B cell (primary cell): ENCODE results near the gene TTC32. TPM values are rescaled to one million over a fixed set of nuclear protein-coding genes. Genes with fewer than 3 reads are reported as not detected.

Experiments used
- ATAC-seq: fragments of 200-7000 bp; cut with Tn5 transposase; one replicate; pipeline ENCODE4 v1.10.0; 2021; ENCODE audit warnings: low read depth, mild to moderate bottlenecking, moderate number of reproducible peaks, moderate library complexity
- CTCF ChIA-PET: fragments of 350-600 bp; sonication (Branson Sonifier 250); formaldehyde crosslinking; loops from one replicate; lab custom pipeline; 2021; ENCODE audit warnings: antibody characterized with exemption, inconsistent platforms; lab: Charles Lee
- POLR2A ChIA-PET: fragments of 350-600 bp; sonication (Branson Sonifier 250); formaldehyde crosslinking; loops from one replicate; lab custom pipeline; 2021; ENCODE audit warnings: antibody characterized with exemption; lab: Charles Lee
- DNase-seq: peaks from one replicate; pipeline ENCODE4 v3.0.0; 2013
- H2AFZ ChIP-seq: 2 replicates; pipeline ENCODE4 v1.6.1; 2012; ENCODE audit warnings: mild to moderate bottlenecking, low read depth, low read length; ENCODE audit not compliant: insufficient read depth, poor library complexity, severe bottlenecking
- H3K27ac ChIP-seq, 2 donors: 1 replicate in 1 of 2; 2 replicates in 1 of 2; pipeline ENCODE4 v1.5.1; 2012 to 2013; ENCODE audit warnings: low read length in 2 of 2, mild to moderate bottlenecking in 2 of 2, moderate library complexity in 1 of 2
- H3K27me3 ChIP-seq, 4 experiments: fragments of 200-600 bp in 1 of 4; sonication (generic) in 1 of 4; replicated peaks in 1 of 4; 1 replicate in 2 of 4; 2 replicates in 2 of 4; pipeline versions ENCODE4 v1.6.1 to v1.7.0; 2013 to 2016; ENCODE audit warnings: low read length in 3 of 4, mild to moderate bottlenecking in 2 of 4, mixed read lengths in 1 of 4, moderate library complexity in 1 of 4; ENCODE audit not compliant: insufficient read depth in 4 of 4, control insufficient read depth in 3 of 4; ENCODE audit errors: control extremely low read depth in 1 of 4
- H3K36me3 ChIP-seq, 2 experiments: replicated peaks in 1 of 2; 1 replicate in 1 of 2; 2 replicates in 1 of 2; pipeline versions ENCODE4 v1.6.1 to v1.7.1; 2013; ENCODE audit warnings: low read length in 1 of 2; ENCODE audit not compliant: insufficient read depth in 2 of 2, control insufficient read depth in 1 of 2; ENCODE audit errors: control extremely low read depth in 1 of 2, extremely low read depth in 1 of 2
- H3K4me1 ChIP-seq, 2 donors: fragments of 200-600 bp in 1 of 2; sonication (generic) in 1 of 2; 1 replicate in 1 of 2; 2 replicates in 1 of 2; pipeline versions ENCODE4 v1.5.1 to v1.6.1; 2013 to 2017; ENCODE audit warnings: low read length in 2 of 2; ENCODE audit not compliant: control insufficient read depth in 2 of 2, insufficient read depth in 2 of 2
- H3K4me2 ChIP-seq: replicated peaks from 2 replicates; pipeline ENCODE3; 2012; ENCODE audit warnings: mild to moderate bottlenecking, low read depth, low read length; ENCODE audit not compliant: poor library complexity, severe bottlenecking
- H3K4me3 ChIP-seq, 5 experiments: fragments of 200-600 bp in 1 of 5; sonication (generic) in 1 of 5; 1 replicate in 3 of 5; 2 replicates in 2 of 5; pipeline versions ENCODE4 v1.5.1 to v1.7.0; 2011 to 2016; ENCODE audit warnings: low read length in 4 of 5, mild to moderate bottlenecking in 4 of 5, low read depth in 2 of 5, control low read depth in 1 of 5, moderate library complexity in 1 of 5; ENCODE audit not compliant: insufficient read depth in 1 of 5; ENCODE audit errors: control extremely low read depth in 1 of 5, extremely low read depth in 1 of 5
- H3K79me2 ChIP-seq: fragments of 200-600 bp; sonication (generic); one replicate; pipeline ENCODE4 v1.6.0; 2016; ENCODE audit warnings: low read length; ENCODE audit not compliant: control insufficient read depth, insufficient read depth
- H3K9ac ChIP-seq: fragments of 200-600 bp; sonication (generic); 2 replicates; pipeline ENCODE4 v1.6.1; 2017; ENCODE audit warnings: mild to moderate bottlenecking, low read length, moderate library complexity
- H3K9me3 ChIP-seq, 3 donors: one replicate each; pipeline versions ENCODE4 v1.6.1 to v1.7.1; 2013; ENCODE audit warnings: low read length in 2 of 3; ENCODE audit not compliant: control insufficient read depth in 2 of 3, insufficient read depth in 1 of 3; ENCODE audit errors: control extremely low read depth in 1 of 3
- H4K20me1 ChIP-seq: 2 replicates; pipeline ENCODE4 v1.6.0; 2012; ENCODE audit warnings: mild to moderate bottlenecking, low read length; ENCODE audit not compliant: insufficient read depth, control insufficient read depth, poor library complexity, severe bottlenecking
- H3K27ac Mint-ChIP-seq: one replicate; pipeline ENCODE4 v1.8.0; 2021; ENCODE audit warnings: mixed read lengths
- H3K27me3 Mint-ChIP-seq: one replicate; pipeline ENCODE4 v1.8.0; 2021; ENCODE audit warnings: mixed read lengths
- H3K4me1 Mint-ChIP-seq: one replicate; pipeline ENCODE4 v1.8.0; 2021; ENCODE audit warnings: mixed read lengths
- H3K4me3 Mint-ChIP-seq: one replicate; pipeline ENCODE4 v1.8.0; 2021; ENCODE audit warnings: mixed read lengths
- H3K9me3 Mint-ChIP-seq: one replicate; pipeline ENCODE4 v1.8.0; 2022; ENCODE audit warnings: mixed read lengths; ENCODE audit not compliant: insufficient read depth
- CTCF ChIP-seq: fragments of 200-600 bp; IDR thresholded peaks from one replicate; pipeline ENCODE4 v1.8.0; 2022; ENCODE audit warnings: antibody characterized with exemption, mild to moderate bottlenecking
- EZH2 ChIP-seq: IDR thresholded peaks from 2 replicates; pipeline ENCODE4 v1.6.1; 2012; ENCODE audit warnings: borderline replicate concordance, low read depth, mild to moderate bottlenecking, moderate library complexity, low read length; ENCODE audit not compliant: insufficient read depth, poor library complexity, severe bottlenecking
- whole genome bisulfite sequencing: methylation state at CpG from one replicate; pipeline ENCODE4 v1.1.5; 2013; ENCODE audit warnings: missing lambda C conversion rate; ENCODE audit not compliant: insufficient coverage; 5-methylcytosine and 5-hydroxymethylcytosine counted together
- intact Hi-C: fragments of 100-400 bp; cut with micrococcal nuclease; formaldehyde crosslinking; loops from one replicate; pipeline ENCODE4 v1.10.0; 2022
- polyA plus RNA-seq: library from polyadenylated mRNA; depleted of rRNA; stranded (reverse); fragments of >200 nt; gene quantifications from 2 replicates; pipeline ENCODE4 v1.2.3, GENCODE V29; 2012
- total RNA-seq, 2 donors: library from RNA; stranded (reverse); fragments of 120-200 nt in 1 of 2; gene quantifications; 1 replicate in 1 of 2; 2 replicates in 1 of 2; pipeline versions ENCODE4 v1.2.3 to v1.2.4, GENCODE V29; 2013 to 2022

Gene TTC32
- total and polyA plus RNA-seq, 2 donors (not counting 1 experiment from before 2014, with no cell fraction given), result 27.7 to 38.1 TPM

GRCh38 chr2:19947184-19947940 is 45.6 kb upstream of the TTC32 start:
- WGBS, result 85% methylated on average over 2 of the region's 4 CpGs
- H3K4me2 ChIP-seq, result no peak overlapping the region
- H4K20me1 ChIP-seq, result no peaks in the 10 kb centered on the region
- POLR2A ChIA-PET, result no interaction called here
- H3K27ac ChIP-seq, result no peak overlapping the region
- no peak overlapping the region for H3K4me3 ChIP-seq
- H3K4me1 ChIP-seq, result no peaks in the 10 kb centered on the region
- H3K9me3 Mint-ChIP-seq, result no peaks in the 10 kb centered on the region
- DNase-seq, result no peak
- H3K79me2 ChIP-seq, result no peaks in the 10 kb centered on the region
- no peak overlapping the region for H3K9ac ChIP-seq
- no peaks in the 10 kb centered on the region for H3K9me3 ChIP-seq
- CTCF ChIA-PET, result interaction anchor here (0.9 to 1.0 kb wide), 2 partner anchors 8 to 68 kb away, joined by 3 read pairs; no protein-coding TSS in a partner anchor
- no peak overlapping the region for H3K27ac Mint-ChIP-seq
- peaks cover 0 to 5% of the 10 kb centered on the region in 2 experiments for H3K36me3 ChIP-seq
- no peaks in the 10 kb centered on the region for H3K27me3 ChIP-seq
- TF ChIP-seq EZH2, result no peak
- TF ChIP-seq CTCF, result no peak
- intact Hi-C loops, result no loop called here
- H3K4me1 Mint-ChIP-seq, result no peaks in the 10 kb centered on the region
- no peak for ATAC-seq
- no peaks in the 10 kb centered on the region for H3K27me3 Mint-ChIP-seq
- H2AFZ ChIP-seq, result no peak overlapping the region
- H3K4me3 Mint-ChIP-seq, result no peak overlapping the region

- Histone ChIP-seq H3K4me3 (no peak overlapping the region), H3K4me2 (no peak overlapping the region), H2AFZ (no peak overlapping the region), H3K9ac (no peak overlapping the region), H4K20me1 (no peaks in the 10 kb centered on the region), H3K27me3 (no peaks in the 10 kb centered on the region), H3K4me1 (no peaks in the 10 kb centered on the region), H3K79me2 (no peaks in the 10 kb centered on the region), H3K36me3 (peaks cover 0 to 3% of the 10 kb centered on the region in 2 experiments), H3K9me3 (no peaks in the 10 kb centered on the region), H3K27ac (no peak overlapping the region)
- ChIA-PET POLR2A (no interaction called here), CTCF (interaction anchor here (1.1 kb wide), 1 partner anchor 71 kb away, joined by 3 read pairs; no protein-coding TSS in a partner anchor)
- Mint-ChIP-seq H3K27ac (no peak overlapping the region), H3K4me1 (no peaks in the 10 kb centered on the region), H3K4me3 (no peak overlapping the region), H3K9me3 (no peaks in the 10 kb centered on the region), H3K27me3 (no peaks in the 10 kb centered on the region)
- ATAC-seq (no peak), DNase-seq (no peak)
- TF ChIP-seq CTCF (no peak), EZH2 (no peak)
- intact Hi-C loops, result no loop called here
- WGBS, result no CpG with 5 or more reads among the region's 2 CpGs
Observed at GRCh38 chr2:19944205-19944845, 42.5 kb upstream of the TTC32 start.
